NCI-H2227 (cell line): Measurements from ENCODE around the gene ZNF625.

ENCODE experiments used
- DNase-seq: peaks from one replicate; lab custom pipeline; 2025; ENCODE audit not compliant: unreplicated experiment; lab: John Stamatoyannopoulos, UW

The ZNF625 gene

DNA sequence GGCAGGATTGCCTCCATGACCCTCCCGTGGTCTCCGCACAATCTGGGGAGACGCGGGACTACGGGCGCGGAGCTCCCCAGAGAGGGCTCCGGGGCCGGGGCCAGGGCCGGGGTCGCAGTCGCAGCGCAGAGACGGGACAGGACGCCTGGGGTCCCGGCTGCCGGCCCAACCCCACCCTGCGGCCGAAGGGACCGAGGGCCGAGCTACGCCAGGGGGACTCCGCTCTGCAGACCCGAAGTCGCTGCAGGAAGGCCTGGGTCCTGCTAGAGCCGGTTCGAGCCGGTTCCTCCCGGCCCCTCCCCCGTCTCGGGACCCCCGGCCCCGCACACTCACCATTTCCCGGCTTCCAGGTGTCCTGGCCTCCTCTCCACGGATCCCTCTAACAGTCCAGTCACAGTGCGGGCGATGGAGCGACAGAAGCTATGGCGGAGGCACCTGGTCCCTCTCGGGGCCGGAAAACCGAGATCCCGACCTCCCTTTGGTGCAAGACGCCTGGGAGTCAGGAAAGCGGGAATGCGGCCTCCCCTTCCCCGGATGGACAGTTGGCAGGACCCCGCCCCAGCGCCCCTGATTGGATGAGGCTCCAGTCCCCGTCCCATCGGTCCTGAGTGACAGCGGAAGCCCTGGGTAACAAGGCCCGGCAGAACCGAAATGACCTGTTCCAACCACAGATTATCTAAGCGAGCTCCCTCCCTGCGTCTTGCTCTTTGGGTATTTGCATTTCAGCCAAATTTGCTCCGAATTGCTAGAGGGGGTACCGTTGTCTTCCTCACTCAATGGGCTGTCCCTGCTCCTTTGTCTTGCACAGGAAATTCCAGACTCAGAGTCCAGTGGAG, at the start of gene ZNF625:
Gene ZNF625 (minus strand): TSS at position 512 of the 836 bp plus-strand sequence. CDS start 176 bp downstream, at position 336.
- DNase-seq = peak; percentile 90

DNA sequence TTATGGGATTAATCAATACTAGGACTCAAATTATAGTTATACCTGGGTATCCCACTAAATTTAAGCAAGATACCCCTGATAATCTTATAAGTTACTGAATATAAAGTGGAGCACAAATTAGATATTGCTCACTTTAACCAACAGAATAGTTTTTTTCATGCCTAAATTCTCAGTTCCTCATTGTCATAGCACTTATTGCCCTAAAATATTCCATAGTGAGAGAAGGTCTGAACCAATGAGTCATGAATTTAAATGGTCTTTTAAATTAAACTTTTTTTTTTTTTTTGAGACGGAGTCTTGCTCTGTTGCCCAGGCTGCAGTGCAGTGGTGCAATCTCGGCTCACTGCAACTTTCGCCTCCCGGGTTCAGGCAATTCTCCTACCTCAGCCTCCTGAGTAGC, 48.8 kb upstream of the ZNF625 start:
- no peak for DNase-seq

DNA sequence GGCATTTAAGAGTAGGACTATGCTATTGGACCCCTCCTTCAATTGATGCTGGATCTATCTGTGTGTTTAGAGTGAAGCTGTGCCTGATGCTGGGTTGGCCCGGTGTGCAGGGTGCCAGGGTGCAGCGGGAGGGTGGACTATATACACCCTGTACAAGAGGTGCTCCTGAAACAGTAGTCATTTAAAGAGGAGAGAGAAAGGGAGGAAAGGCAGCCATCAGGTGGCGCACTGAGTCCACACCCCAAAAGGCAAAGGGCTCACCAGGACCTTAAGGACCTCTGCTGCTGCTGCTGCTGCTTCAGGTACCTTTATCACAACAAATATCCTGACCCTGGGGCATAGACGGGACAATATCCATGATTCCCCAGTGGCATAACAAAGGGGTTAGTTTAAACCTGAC, 45.7 kb upstream of the ZNF625 start:
- DNase-seq = no peak

DNA sequence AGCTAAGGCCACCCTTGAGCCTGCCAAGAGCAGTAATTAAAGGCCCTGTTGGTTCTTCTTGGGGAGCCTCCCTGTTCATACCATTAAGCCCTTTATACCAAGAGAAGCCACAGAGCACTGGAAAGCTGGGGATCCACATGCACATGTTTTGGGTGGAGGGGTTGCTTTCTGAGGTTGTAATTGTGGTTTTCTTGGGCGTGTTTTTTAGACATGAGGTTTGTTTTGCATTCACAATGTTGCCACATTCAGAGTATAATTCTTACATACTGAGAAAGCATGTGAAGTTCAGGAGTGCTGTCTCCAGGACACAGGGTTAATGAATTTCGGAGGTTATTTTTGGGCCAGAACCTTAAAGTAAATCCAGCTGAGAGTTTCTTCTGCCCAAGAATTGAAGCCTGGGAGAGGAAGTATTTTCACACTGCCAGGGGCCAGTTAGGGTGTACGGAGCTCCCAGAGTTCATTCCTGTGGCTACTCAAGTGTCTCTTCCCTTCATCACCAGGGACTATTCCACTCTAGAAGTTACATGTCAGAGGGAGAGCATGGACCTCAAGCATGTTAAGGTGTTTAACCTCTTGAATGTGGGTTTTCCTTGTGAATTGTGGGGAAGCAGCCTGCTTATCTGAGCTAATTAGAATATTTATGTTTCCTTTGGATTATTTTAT, 43.4 kb upstream of the ZNF625 start:
- DNase-seq = no peak

DNA sequence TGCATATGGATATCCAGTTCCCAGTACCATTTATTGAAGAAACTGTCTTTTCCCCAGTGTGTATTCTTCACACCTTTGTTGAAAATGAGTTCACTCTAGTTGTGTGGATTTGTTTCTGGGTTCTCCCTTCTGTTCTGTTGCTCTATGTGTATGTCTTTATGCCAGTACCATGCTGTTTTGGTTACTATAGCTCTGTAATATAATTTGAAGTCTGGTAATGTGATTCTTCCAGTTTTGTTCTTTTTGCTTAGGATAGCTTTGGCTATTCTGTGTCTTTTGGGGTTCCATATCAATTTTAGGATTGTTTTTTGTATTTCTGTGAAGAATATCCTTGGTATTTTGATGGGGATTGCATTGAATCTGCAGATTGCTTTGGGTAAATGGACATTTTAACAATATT, 41.6 kb upstream of the ZNF625 start:
- no peak for DNase-seq

DNA sequence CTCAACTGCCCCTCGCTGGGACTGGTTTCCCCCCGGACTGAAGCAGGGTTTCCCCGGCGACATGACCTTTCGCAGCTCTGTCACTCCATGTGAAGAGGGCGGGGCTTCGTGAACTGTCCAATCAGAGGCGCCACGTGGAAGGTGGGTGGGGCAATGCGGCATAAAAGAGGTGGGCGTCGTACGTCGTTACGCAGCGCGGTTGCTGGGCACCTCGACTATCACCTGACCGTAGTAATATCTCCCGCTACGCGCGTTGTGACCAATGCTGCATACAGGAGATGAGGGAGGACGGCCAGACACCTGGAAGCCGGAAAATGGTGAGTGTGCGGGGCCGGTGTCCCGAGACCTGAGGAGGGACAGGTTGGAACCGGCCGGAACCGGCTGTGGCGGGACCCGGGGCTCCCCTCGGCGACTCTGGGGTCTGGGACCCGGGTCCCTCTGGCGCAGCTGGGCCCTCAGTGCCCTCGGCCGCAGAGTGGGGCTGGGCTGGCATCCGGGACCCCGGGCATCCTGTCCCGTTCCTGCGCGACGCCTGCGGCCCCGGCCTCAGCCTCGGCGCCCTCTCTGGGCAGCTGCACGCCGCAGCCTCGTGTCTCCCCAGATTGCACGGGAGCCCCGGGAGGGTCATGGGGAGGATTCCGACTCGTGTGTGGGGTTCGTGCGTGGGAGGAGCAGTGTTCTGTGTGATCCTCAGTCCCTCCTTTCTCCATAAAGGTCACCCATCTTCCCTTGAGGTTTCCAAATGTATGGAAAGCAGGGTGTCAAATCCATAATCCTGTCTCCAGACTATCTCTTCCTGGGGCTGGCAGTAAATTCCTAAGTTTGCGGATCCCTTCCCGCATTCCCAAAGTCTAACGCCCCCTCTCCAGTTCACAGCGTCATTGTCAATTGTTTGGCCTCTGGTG, 38.5 kb upstream of the ZNF625 start:
- DNase-seq = no peak

DNA sequence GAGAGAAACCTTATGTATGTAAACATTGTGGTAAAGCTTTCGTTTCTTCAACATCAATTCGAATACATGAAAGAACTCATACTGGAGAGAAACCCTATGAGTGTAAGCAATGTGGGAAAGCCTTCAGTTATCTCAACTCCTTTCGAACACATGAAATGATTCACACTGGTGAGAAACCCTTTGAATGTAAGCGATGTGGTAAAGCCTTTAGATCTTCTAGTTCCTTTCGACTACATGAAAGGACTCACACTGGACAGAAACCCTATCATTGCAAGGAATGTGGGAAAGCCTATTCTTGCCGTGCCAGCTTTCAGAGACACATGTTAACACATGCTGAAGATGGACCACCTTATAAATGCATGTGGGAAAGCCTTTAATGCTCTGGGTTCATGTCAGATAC, 31.1 kb upstream of the ZNF625 start:
- no peak for DNase-seq

DNA sequence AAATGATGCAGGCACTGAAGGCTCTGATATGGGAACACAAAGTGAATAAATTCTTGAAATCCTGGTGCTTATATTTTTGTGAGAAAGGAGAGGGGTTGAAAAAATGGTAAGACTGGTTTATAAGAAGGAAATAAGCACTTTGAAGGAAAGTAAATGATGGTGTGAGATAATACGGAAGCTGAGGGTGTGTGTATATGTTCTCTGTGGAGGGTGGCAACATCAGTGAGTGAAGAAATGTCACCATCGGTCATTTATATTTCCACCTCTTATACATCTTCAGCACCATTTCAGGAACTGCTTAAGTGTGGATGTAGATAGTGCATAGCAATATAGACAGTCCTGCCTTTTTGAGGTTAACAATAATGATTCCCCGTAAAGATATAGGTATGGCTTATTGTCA, 23.8 kb upstream of the ZNF625 start:
- DNase-seq = no peak

DNA sequence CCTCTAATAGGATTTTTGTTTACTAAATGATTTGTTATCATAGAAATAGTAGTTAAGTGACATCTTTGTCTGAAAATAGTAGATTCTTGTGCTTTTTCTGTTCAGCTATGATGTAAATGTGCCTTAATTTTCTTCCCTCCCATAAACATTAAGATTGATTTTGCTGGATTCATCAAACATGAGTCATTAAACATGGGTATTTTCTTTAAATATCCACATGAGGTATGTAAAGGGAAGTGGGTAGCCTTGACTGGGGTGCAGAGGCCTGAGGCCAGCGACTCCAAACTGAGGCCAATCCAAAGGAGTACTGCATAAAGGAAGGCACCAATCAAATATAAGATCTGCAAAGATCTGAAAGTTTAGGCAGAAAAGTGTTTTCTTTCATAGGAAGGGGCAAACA, 10.1 kb upstream of the ZNF625 start:
- DNase-seq = no peak

DNA sequence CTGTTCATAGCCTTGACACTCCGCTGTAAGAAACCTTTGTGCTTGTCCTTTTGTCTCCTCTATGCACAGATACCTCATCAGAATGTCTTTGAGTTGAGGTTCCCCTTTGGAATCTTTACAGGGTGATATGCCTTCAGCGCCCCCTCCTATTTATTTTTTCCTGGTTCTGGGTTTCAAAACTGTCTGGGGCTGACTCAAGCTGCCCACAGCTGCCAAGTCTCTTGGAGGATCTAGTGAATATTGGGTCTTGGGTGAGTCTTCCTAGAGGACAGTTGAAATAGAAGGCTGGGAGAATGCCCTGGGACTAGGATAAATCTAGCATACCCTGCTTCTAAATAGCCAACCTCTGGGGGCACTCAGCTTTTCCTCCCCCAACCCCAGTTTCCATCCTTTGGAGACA, 7.3 kb upstream of the ZNF625 start:
- DNase-seq = no peak

DNA sequence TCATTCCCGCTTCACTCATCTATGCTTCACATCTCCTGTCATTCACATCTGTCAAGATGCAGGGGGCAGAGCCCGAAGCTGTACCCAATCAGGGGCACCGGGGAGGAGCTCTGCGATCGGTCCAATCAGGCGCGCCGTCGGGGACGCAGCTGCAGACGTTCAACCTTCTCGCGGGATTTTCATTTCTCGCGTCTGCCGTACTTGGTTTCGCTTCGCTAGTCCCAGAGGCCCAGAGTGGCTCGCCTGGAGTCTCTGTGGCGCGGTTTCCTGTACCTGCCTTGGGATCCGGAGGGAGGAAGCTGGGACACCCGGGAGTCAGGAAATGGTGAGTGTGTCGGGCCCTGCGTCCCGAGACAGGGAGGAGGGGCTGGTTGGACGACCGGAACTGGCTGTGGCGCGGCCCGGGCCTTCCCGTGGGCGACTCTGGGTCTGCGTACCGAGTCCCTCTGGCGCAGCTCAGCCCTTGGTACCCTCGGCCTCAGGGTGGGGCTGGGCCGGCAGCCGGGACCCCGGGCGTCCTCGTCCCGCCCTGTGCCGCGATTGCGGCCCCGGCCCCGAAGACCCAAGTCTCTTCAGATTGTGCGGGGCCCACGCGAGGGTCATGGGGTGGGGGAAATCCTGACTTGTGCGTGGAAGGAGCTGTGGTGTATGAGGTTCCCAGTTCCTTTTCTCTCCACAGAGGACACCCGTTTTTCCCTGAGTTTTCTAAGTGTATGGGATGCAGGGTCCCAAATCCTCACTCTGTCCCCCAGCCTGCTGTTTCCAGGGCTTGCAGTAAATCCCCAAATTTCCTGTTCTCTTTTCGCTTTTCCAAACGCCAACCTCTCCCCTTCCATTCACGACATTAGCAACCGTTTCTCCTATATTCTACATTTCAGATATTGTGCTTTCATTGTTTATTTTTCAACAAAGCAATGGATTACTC, 6.6 kb upstream of the ZNF625 start, which contains the start of gene ZNF136:
Gene ZNF136 (plus strand): TSS at position 215 of the 925 bp plus-strand sequence. CDS start 108 bp downstream, at position 323.
- peak; percentile 94 for DNase-seq

DNA sequence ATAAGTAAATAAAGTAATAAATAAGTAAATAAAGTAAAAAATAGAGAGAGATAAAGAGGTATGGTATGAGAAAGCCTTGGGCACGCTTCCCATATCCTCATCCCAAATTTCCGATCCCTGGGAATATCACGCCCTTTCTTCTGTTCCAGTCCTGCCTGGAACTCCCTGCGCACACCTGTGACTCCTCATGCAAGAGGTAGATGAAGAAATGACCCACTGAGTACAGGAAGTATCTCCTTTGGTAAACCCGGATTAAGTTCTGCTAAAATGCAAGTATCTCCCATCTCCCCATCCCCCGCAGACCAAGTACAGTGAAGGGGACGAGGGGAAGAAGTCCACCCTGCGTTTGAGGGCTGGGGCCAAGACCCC, 6.0 kb upstream of the ZNF625 start:
- DNase-seq = no peak

DNA sequence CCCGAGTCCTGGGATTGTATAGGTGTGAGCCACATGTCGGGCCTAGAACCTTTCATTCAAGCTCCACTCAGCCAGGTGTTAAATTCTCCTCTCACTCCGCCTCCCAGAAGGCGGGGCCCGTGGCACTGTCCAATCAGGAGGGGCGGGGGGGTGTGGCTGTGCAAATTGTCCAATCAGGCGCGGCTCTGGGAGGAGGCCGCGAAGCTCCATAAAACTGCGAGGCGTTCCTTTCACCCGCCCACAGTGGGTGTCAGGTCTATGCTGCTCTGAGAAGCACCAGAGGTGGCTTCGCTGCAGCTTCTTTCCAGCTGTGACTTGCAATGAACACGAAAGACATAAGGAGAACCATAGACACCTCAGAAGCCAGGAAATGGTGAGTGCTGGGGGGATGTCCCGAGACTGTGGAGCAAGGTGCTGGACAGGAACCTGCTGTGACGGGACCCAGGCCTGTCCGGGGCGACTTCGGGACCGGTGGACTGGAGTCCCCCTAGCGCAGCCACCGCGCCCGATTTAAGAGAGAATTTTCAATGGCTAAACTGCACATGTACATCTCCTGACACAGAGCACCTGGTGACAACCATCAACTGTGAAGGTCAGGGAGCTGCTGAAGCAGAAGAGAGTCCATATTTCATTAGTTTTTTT, 3.4 kb upstream of the ZNF625 start:
- DNase-seq = no peak

DNA sequence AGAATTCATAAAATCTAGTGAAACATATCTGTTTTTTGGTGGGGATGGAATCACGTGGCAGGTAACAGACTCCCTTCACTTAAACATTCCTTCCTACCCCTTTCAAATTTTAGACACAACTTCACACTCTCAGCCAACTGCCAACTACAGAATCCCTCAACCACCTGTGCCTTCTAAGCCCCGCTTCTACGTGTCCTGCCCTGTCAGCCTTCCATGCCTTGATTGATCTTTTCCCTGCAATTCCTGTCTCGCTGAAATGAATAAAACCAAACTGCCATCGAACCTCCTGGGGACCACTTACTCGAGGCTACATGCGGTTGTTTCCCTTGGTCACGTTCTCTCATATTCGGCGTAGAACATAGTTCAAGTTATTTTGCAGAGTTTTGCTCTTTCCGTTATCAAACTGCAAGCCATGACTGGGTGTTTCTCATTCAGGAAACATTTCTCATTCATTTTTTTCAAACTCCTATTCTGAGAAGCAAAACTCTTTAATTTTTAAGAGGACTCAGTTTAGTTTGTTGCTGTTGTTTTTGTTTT, 1.1 kb downstream of the ZNF625 start:
- no peak for DNase-seq

DNA sequence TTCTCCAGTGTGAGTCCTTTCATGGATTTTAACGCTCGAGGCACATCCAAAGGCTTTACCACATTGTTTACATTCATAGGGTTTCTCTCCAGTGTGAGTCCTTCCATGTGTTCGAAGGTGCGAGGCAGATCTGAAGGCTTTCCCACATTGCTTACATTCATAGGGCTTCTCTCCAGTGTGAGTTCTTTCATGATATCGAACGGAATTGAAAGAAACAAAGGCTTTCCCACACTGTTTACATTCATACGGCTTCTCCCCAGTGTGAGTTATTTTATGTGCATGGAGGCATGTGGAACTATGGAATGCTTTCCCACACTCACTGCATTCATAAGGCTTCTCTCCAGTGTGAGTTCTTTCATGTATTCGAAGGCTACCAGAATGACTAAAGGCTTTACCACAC, 11.2 kb downstream of the ZNF625 start:
- no peak for DNase-seq

DNA sequence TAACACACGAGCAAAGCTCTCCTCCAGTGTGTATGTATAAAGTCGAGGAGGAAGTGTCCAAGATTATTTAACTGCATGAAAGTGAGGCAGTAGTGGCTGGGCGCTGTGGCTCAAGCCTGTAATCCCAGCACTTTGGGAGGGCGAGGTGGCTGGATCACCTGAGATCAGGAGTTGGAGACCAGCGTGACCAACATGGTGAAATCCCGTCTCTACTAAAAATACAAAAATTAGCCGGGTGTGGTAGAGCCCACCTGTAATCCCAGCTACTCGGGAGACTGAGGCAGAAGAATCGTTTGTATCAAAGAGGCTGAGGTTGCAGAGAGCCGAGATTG, 15.2 kb downstream of the ZNF625 start:
- no peak for DNase-seq

DNA sequence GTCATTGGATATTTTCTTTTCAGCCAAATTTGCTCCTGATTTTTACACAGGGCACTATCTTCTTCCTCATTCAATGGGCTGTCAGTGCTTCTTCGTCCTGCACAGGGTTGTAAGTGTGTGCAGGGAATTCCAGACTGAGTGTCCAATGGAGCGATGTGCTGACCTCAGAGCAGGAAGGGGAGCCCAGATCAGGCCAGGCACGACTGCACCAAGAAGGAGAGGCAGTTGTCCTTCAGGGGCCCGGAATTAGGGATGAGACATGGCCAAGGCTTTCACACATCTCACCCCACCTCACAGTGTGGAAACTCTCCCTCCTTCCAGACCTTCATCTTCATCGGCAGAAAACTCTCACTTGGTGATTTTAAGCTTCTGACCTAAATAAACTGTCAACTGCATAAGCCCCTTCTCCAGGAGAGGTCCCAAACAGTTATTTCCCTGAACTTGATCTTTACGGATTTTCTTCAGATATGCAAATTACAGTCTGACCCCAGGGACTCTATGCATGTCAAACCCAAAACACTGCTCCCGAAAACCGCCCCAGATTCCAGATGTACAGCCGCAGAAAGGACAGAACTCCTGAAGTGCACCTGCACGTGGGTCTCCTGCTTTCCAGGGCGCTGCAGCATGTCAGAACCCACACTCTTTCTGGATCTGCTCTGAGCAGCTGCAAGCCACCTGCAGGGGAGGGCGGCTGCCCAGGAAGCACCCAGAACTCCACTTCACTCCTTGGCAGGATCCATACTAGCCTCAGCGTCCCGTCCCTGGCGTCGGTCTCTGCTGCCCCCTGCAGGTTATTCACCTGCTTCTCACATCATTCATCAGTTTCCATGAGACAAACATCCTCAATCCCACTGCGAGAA, 15.8 kb downstream of the ZNF625 start:
- DNase-seq = peak; percentile 78

DNA sequence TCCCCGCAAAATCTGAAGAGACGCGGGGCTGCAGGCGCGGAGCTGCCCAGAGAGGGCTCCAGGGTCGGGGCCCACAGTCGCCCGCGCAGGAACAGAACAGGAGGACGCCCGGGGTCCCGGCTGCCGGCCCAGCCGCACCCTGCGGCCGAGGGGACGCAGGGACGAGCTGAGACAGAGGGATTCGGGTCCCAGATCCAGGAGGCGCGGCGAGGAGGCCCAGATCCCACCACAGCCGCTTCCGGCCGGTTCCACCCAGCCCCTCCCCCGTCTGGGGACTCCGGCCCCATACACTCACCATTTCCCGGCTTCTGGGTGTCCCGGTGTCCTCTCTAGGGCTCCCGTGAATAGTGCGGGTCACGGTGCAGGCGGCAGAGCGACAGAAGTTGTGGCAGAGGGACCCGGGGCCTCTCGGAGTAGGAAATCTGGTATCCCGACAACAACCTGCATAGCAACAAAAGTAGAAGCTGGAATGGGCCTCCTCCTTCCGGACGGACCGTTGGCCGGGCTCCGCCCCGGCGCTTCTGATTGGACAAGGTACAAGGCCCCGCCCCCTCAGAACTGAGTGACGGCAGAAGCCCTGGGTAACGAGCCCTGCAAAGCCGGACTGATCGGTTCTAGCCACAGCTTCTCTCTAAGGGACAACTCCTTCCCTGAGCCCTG, 16.5 kb downstream of the ZNF625 start, which contains the start of gene ZNF20:
Gene ZNF20 (minus strand): TSS at position 466 of the 660 bp plus-strand sequence. CDS start 168 bp downstream, at position 298.
- DNase-seq = peak; percentile 92
